ENCODE measurements around the gene SKAP1. TPM values are rescaled to one million over a fixed set of nuclear protein-coding genes. Genes with fewer than 3 reads are reported as not detected.

SKAP1 gene
- not detected in 2 replicates for total RNA-seq

GRCh38 chr17:48429638-48430586, at the start of gene SKAP1:
Gene SKAP1, minus strand, starts transcription at chr17:48430214.

GRCh38 chr17:48107137-48108055, 322.6 kb downstream of the SKAP1 start, which contains the start of gene SNX11:
Gene SNX11, plus strand, starts transcription at chr17:48107766. Its CDS starts 4,278 bp downstream, at chr17:48112044.

GRCh38 chr17:48101012-48101720, 328.8 kb downstream of the SKAP1 start, which contains the start of gene CBX1:
Gene CBX1, minus strand, starts transcription at chr17:48101478. Its CDS starts 24,474 bp downstream, at chr17:48077004.

Small RNA genes within 50 kb of the gene (small RNA-seq; reads per million reads assigned to genes)
- not detected for gene MIR1203
- gene RF00012 = not detected
- not detected for gene RF00019
- not detected for gene RNU6-1152P
- gene RNU6-1201P = not detected

Other genes starting within 250 kb of the SKAP1 start
- gene HOXB1, start 100.8 kb upstream of the SKAP1 start, total RNA-seq = not detected in 2 replicates
- 9.6 and 11.2 TPM in 2 replicates for gene HOXB2, start 114.9 kb upstream of the SKAP1 start, total RNA-seq
- gene HOXB4, start 148.1 kb upstream of the SKAP1 start, total RNA-seq = 1.3 and 2.1 TPM in 2 replicates
- 11.0 and 13.0 TPM in 2 replicates for gene HOXB3, start 160.0 kb upstream of the SKAP1 start, total RNA-seq
- gene HOXB5, start 163.6 kb upstream of the SKAP1 start, total RNA-seq = 0.73 TPM in 1 of 2 replicates, not detected in the other
- 2.3 and 3.9 TPM in 2 replicates for gene HOXB6, start 174.8 kb upstream of the SKAP1 start, total RNA-seq
- gene HOXB7, start 180.8 kb upstream of the SKAP1 start, total RNA-seq = 1.6 and 3.5 TPM in 2 replicates
- gene HOXB8, start 185.1 kb upstream of the SKAP1 start, total RNA-seq = not detected in 2 replicates
- gene HOXB9, start 196.1 kb upstream of the SKAP1 start, total RNA-seq = not detected in 2 replicates